A549 (cell line): ENCODE results near the gene FLII.

Experiments
- CEBPB ChIP-seq, 2 experiments: fragments of >200 bp in 1 of 2; sonication (Bioruptor Twin) in 1 of 2; formaldehyde crosslinking in 1 of 2; IDR thresholded peaks; 2 replicates each; pipeline ENCODE4 v1.6.1; 2012 to 2016
- CTCF ChIP-seq: fragments of >200 bp; sonication (Bioruptor Twin); formaldehyde crosslinking; IDR thresholded peaks from 3 replicates; pipeline ENCODE4 v1.5.1; 2016
- ELK1 ChIP-seq: fragments of 150-350 bp; IDR thresholded peaks from 2 replicates; pipeline ENCODE4 v1.6.1; 2014; ENCODE audit warnings: low read depth, mild to moderate bottlenecking, low read length
- EP300 ChIP-seq, 2 experiments: fragments of >200 bp; sonication (Bioruptor Twin); formaldehyde crosslinking; IDR thresholded peaks; 2 replicates in 1 of 2; 3 replicates in 1 of 2; pipeline ENCODE4 v1.6.1; 2016 to 2017
- POLR2A ChIP-seq: IDR thresholded peaks from 2 replicates; pipeline ENCODE4 v1.6.1; 2012; ENCODE audit warnings: mild to moderate bottlenecking, low read length
- REST ChIP-seq: fragments of 200-600 bp; sonication (generic); IDR thresholded peaks from 2 replicates; pipeline ENCODE4 v1.6.1; 2016; ENCODE audit warnings: antibody characterized with exemption, mild to moderate bottlenecking, moderate library complexity
- SREBF2 ChIP-seq: fragments of 450-650 bp; IDR thresholded peaks from 2 replicates; pipeline ENCODE4 v1.6.1; 2014; ENCODE audit warnings: mild to moderate bottlenecking, moderate library complexity
- USF2 ChIP-seq: fragments of 450-650 bp; IDR thresholded peaks from 2 replicates; pipeline ENCODE4 v1.6.1; 2014; ENCODE audit warnings: antibody characterized with exemption

- TF ChIP-seq CTCF (no peak), EP300 (IDR thresholded peaks at IDR 0.05) (no peak), ELK1 (no peak), USF2 (no peak), CEBPB (IDR thresholded peaks at IDR 0.05) (no peak), POLR2A (no peak), REST (no peak), SREBF2 (no peak)
Observed at GRCh38 chr17:18267927-18268711, 9.6 kb upstream of the FLII start.
